ENCODE data around the gene ALG1. TPM values are rescaled to one million over a fixed set of nuclear protein-coding genes. Genes with fewer than 3 reads are reported as not detected.

ALG1 gene, protein sequence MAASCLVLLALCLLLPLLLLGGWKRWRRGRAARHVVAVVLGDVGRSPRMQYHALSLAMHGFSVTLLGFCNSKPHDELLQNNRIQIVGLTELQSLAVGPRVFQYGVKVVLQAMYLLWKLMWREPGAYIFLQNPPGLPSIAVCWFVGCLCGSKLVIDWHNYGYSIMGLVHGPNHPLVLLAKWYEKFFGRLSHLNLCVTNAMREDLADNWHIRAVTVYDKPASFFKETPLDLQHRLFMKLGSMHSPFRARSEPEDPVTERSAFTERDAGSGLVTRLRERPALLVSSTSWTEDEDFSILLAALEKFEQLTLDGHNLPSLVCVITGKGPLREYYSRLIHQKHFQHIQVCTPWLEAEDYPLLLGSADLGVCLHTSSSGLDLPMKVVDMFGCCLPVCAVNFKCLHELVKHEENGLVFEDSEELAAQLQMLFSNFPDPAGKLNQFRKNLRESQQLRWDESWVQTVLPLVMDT
- polyA plus RNA-seq (ENCODE audit: insufficient read length in 4 of 4) = 10 to 100 TPM; 23.9 to 28.3 (median 25.4) TPM

DNA sequence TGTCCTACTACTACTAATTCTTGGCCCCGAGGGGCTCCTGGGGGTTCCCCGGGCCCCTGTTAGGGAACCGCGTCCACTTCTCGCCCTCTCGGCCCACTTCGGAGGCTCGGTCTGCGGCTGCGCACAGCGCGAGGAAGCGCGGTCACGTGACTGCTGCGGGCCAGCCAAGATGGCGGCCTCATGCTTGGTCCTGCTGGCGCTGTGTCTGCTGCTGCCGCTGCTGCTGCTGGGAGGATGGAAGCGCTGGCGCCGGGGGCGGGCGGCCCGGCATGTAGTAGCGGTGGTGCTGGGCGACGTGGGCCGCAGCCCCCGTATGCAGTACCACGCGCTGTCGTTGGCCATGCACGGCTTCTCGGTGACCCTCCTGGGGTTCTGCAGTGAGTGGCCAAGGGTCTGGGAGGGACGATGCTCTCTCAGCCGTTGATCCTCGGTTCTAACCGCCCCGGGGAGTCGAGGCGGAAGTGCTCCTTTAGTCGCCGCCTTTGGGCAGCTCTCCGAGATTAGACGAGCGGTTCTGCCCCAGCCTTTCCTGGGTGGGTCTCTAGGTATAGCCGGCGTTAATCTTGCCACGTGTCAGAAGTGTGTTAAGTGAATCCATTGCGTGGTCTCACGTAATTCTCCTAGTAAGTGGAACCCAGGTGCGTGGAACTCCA lies at the start of gene ALG1:
ALG1 (plus strand) TSS at position 163 of the 653 bp plus-strand sequence; CDS start at position 170, 7 bp downstream.
- peak; percentile 34 to 82 (median 70) for DNase-seq (ENCODE audit: low read depth in 4 of 4, low spot score in 2 of 4)

DNA sequence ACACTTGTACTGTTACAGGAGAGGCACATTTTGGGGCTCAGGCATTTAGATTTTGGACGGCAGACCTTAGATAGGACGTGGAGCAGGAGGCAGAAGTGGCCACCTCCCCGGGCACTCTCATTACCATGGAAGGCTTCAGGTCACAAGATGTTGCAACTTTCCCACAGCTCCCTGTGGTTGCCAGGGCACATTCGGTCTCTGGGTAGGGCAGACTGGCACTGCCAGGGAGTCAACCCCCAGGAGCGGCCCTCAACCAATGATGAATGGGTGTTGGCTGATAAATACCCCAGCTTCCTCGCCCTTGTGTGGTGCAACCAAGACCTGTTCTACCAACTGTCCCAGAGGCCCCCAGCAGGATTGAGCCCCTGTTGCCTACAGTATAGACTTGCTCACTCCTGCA lies 49.1 kb upstream of the ALG1 start:
- DNase-seq (ENCODE audit: low read depth in 4 of 4, low spot score in 2 of 4) = no peak

DNA sequence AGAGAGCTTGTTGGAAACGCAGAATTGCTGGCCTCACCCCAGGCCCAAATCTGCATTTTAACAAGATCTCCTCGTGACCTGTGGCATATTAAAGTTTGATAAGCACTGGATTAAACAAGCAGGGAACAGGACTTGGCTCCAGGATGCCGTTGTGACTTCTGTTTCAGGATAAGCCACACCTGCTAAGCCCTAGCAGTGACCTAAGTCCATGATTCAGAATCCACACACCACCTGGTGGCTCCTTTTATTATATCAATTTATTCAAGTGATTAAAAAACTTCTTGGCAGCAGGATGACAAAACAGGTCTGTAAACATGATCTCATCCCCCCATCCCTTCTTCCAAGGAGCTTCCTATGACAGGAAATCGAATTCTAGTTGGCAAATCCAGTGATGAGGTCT lies 47.0 kb upstream of the ALG1 start:
- no peak for DNase-seq (ENCODE audit: low read depth in 4 of 4, low spot score in 2 of 4)

DNA sequence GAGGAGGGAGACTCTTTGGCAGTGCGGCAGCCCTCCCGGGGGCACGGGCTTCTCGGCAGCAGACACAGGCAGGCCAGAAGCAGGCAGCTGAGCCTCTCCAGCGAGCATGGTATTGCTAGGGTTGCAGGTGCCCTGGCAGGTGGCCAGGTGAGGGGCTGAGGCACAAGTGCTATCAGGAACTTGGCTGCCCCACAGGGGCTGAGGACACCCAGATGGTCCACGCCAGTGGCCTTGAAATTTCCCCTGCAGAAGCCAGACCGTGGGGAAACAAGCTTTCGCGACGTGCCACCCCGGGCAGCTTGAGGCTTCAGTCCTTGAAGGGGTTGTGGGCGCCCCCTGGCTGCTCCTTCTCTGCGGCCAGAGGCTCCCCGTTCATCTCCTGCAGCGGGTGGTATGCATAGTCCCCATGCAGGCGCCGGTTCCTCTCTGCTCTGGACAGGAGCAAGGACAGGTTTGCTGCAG lies 46.4 kb upstream of the ALG1 start:
- DNase-seq (ENCODE audit: low read depth in 4 of 4, low spot score in 2 of 4) = no peak

DNA sequence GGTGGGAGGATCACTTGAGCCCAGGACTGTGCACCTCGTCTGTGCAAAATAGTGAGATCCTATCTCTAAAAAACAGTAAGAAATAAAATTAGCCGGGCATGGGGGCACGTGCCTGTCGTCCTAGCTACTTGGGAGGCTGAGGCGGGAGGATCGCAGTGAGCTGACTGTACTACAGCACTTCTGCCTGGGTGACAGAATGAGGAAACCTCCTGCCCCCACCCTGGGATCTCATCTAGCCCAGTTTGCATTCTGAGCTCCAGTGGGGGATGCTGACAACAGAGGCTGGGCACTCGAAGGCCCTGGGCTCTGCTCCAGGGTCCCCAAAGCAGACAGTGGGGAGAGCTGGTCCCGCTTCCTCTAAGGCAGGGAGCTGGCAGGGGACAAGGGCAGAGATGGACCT lies 45.0 kb upstream of the ALG1 start:
- no peak for DNase-seq (ENCODE audit: low read depth in 4 of 4, low spot score in 2 of 4)

DNA sequence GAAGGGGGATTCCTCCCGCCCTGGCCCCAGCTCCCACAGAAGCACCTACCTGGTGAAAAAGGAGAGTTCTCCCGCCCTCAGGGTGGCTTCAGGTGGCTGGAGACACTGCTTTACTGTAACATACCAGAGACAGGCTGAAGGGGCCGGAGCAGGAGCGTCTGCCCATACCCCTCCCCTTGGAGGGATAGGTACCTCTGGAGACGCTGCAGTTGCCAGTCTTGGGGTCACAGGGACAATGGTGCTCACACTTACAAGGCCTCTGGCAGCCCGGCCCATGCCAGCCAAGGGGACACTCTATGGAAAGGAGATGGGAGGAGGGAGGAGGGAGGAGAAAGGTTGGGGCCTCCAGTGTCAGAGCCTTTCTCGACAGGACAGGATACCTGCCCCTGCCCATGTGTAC lies 44.6 kb upstream of the ALG1 start:
- no peak for DNase-seq (ENCODE audit: low read depth in 4 of 4, low spot score in 2 of 4)

DNA sequence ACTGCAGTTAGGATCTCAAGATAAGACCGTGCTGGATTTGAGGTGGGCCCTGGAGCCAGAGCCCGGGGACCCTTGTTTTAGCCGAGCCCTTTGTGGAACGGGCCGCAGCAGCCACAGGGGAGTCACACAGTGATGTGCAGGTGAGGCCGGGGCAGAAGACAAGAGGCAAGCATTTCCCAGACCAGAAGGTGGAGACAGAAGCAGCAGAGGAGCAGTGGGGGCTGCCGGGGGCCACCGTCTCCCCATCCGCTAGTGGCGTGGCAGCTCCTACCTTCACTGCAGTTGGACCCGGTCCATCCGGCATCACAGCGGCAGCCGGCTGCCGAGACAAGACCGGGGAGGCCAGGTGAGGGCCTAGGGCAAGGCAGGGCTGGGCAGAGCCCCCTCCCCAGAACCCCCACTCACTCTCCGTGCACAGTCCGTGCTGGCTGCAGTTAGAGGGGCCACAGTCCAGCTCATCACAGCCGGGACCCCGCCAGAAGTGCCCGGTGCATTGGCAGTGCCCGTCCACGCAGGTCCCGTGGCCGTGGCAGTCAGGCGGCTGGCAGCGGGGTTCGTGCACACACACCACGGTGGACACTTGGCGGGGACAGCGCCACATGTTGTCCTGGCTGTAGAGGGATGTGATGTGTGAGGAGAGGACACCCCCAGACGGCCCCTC lies 43.9 kb upstream of the ALG1 start:
- no peak for DNase-seq (ENCODE audit: low read depth in 4 of 4, low spot score in 2 of 4)

DNA sequence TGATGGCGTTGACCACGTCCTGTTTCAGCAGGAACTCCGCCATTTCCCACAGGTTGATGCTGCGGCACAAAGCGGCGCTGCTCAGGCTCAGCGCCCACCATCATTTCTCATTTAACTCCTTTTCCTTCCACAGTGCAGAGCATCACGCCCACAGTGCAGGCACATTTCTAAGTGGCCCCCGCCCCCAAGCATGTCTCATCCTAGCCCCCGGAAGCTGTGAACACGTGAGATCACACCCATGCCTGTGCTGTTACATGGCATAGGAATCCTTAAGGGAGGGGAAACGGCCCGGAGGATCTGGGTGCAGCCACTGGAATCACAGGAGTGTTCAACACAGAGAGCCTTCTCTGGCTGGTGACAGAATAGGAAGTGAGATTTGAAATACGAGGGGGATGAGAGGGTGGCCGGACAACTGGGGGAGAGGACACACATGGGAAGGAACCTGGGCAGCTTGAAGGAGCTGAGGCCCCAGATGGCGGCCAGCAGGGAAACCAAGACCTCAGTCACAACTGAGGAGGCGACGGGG lies 42.6 kb upstream of the ALG1 start:
- DNase-seq (ENCODE audit: low read depth in 4 of 4, low spot score in 2 of 4) = no peak

DNA sequence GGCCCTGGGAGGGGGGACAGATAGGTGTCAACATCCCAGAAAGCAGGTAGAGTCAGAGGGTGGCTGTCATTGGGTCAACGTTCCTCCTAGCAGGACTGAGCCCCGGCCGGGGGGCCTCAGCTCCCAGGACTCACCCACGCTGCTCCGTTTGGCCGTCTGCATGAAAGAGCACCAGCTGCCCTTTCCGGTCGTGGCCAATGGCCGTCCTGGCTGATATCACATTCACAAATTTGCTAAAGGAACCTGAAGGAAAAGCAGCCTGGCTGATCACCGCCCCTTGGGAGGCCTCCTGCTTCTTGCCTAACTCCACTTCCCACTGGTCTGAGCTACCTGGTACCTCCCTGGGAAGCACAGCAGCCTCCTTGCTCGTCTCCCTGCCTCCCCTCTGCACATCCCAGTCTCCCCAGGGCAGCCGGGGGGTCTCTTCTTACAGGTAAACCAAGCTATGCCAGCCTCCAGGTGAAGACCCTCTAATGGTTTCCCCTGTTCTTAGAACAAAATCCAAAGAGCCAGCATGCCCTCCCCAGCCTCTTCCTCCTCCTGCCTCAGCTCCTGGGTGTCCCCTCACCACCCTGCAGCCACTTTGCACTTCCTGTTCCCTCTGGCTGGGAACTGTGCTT lies 41.3 kb upstream of the ALG1 start:
- no peak for DNase-seq (ENCODE audit: low read depth in 4 of 4, low spot score in 2 of 4)

DNA sequence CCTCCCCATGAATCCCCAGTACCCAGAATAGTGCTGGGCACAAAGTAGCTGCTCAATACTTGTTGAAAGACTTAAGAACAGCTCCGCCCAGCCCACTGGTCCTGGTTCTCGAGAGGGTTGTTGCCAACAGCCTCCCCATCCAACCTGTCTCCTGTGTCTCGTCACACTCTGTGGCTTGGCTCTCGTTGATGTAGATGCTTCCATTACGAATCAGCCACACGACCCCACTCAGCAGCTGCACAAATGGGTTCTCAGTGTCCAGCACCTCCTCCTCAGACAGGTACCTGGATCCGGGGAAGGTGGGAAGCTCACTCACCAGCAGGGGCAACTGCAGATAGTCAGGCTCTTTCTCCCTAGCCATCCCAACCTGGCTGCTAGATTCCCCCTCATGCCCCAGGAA lies 40.0 kb upstream of the ALG1 start:
- no peak for DNase-seq (ENCODE audit: low read depth in 4 of 4, low spot score in 2 of 4)

DNA sequence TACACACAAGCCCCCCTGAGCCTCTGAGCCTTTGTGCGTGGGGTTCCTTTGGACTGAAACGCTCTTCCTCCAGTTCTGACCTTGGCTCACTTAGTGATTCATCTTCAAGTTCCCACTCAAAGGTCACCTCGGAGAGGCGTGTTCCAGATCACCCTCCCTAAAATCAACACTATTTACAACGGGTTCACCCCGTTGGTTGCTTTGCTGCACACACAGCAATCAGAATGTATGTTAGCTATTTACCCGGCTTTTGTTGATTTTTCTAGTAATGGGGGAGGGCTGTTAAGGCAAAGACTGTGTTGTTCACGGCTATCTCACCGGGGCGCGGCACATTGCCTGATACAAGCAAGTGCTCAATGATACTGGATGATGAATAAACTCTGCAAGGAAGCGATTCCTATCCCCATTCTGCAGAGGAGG lies 38.9 kb upstream of the ALG1 start:
- DNase-seq (ENCODE audit: low read depth in 4 of 4, low spot score in 2 of 4) = no peak

DNA sequence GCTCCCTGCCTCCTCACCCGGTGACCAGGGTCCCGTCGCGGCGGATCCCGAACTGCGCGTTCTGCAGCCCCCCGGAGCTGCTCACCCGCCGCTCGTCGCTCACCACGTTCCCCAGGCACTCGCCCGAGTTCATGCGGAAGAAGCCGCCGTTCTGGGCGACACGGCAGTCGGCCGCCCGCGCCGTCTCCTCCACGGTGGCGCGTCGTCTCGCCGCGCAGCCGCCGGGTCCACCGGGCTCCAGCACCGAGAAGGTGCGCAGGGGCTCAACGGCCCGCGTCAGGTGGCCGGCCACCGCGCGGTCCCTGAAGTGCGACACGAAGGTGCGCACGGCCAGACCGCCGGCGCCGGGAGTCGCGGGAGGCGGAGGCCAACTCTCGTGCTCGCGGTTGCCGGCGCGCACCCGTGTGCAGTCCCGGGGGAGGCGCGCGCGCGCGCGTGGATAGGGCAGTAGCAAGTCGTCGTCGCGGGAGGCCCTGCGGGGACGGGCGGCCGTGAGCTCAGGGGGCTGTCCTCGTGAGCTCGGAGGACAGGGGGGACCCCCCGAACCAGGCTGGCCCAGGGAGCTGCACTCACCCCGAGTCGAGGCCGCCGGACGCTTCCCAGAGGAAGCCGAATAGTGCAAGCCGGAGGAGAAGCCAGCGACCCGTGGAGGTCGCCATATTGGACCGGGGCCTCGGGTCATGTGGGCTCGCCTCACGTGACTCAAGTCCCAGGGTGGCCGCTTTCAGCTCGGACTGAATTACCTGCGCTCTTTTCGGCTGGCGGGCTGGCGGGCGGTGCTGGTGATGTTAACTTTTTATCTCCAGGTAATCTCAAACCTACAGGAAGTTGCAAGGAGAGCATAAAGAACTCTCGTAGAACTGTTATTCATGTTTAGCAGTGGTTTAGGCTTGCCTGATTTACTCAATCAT lies 38.1 kb upstream of the ALG1 start, which contains the start of gene NAGPA:
NAGPA (minus strand) TSS at position 680 of the 911 bp plus-strand sequence; CDS start at position 659, 21 bp downstream.
- DNase-seq (ENCODE audit: low read depth in 4 of 4, low spot score in 2 of 4) = peak in 3 of 4 donors; percentile 62 to 84 (median 75)

DNA sequence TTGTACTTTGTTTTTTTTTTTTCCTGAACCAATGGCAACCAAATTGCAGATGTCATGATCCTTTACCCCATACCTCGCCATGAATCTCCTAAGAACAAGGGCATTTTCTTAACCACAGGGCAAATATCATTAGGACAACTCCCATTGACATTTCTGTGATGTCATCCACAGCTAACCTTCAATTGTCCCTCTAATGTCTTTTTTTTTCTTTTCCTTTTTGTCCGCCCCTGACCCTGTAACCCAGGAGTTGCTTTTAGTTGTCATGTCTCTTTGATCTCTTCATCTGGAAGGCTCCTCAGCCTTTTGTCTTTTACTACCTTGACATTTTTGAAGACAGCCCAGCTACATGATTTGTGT lies 37.5 kb upstream of the ALG1 start:
- DNase-seq (ENCODE audit: low read depth in 4 of 4, low spot score in 2 of 4) = no peak

DNA sequence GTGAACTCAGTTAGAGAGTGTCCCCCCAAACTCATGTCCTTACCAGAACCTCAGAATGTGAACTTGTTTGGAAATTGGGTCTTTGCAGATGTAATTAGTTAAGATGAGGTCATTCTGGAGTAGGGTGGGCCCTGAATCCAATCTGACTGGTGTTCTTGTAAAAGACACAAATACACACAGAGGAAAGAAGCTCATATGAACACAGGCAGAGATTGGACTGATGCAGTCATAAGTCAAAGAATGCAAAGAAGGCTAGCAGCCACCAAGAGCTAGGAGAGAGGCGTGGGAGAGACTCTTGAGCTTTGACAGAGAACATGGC lies 35.8 kb upstream of the ALG1 start:
- no peak for DNase-seq (ENCODE audit: low read depth in 4 of 4, low spot score in 2 of 4)

DNA sequence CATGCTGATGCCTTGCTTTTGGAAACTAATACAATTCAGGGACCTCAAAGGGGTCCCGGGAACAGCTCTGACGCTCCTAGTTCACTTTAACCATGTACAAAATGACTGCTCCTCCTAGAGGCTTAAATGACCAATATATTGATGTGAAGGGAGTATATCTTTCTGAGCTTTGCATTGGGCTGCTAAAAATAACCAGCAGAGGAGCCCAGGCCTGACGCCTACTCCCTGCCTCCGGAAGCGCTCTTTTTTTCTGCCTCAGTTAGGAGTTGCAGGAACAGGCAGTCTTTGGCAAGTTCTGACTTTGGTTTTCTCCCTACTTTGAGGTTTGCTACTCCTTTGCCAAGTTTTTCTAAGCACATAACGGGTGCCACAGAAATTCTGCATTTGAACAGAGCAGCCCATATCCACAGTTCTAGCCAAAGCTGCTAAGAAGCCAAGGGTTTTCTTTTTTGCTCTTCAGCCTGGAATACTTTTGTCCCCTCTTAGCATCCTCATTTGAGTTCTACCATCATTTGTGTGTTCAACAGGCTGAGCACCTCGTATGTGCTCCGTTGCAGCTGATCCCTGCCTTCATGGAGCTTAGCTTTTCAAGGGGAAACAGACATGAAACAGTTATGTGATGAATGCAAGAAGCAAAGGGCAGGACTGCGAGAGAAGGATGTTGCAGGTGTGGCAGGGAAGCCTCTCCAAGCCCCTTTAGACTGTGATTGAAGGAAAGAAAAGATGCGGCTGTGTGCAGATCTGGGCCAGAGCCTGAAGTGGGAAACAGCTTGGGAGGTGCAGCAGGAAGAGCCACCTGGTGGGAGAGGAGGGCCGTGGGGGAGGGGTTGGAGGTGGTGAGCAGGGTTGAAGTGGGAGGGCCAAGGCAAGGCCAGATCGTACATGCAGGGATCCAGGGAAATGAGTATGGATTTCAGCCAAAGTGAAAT lies 35.2 kb upstream of the ALG1 start:
- no peak for DNase-seq (ENCODE audit: low read depth in 4 of 4, low spot score in 2 of 4)

DNA sequence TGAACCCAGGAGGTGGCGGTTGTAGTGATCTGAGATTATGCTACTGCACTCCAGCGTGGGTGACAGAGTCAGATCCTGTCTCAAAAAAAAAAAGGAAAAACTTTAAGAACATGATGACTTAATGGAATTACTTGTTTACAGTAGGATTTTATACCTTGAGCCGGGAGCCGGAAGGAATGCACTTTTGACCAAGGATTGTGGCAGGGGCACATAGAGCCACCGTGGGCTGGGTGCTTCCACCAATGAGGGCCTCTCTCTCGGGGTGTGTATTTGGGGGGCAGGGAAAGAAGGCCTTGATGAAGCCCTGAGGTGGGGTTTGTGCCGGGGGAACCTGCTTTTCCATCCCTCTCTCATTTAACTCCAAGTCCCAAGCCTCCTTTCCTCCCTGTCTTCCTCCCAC lies 31.2 kb upstream of the ALG1 start:
- DNase-seq (ENCODE audit: low read depth in 4 of 4, low spot score in 2 of 4) = no peak

DNA sequence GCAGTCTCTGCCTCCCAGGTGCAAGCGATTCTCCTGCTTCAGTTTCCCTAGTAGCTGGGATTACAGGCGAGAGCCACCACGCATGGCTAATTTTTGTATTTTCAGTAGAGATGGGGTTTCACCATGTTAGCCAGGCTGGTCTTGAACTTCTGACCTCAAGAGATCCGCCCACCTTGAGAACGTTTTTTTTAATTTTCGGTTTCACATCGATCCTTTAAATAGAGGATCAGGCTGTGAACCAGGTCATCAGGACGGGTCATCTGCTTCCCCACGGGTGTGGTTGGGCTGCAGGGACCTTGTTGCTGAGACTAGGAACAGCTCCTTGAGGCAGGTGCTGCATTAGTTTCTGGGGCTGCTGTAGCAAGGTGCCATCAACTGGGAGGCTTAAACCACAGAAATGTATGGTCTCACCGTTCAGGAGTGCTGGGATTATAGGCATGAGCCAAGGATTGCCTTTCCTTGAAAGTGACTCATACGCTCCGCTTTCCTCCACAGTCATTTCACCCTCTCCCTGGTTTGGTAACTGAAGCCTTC lies 30.0 kb upstream of the ALG1 start:
- DNase-seq (ENCODE audit: low read depth in 4 of 4, low spot score in 2 of 4) = no peak

DNA sequence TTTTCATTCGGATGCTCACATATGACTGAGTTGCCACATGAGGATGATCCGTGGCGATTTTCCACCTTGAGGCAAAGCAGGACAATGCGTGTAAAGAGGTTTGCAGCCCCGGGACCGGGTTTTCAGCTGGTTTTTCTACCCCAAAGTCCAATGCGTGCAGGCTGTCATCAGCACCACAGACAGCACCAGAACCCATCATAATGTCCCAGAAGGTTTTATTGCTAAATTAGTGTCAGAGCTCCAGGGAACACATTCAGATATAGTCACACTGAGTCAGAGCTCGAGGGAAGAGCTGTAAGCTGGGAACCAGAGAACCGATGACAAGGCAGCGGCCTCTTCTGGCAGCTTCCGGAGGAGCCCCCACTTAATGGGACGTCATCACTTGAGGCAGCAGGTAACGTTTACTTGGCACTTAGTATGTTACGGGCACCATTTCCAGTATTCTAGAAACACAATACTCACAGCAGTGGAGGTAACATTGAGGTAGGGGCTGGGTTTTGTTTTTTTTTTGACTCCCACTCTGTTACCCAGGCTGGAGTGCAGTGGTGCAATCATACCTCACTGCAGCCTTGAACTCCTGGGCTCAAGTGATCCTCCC lies 29.0 kb upstream of the ALG1 start:
- no peak for DNase-seq (ENCODE audit: low read depth in 4 of 4, low spot score in 2 of 4)
